ENCODE data around the gene ENOX1.
"Not testable (repeated sequence)": the region's sequence is repeated elsewhere in the genome, so short reads cannot be mapped to it uniquely, and the experiment has no call there.

The ENOX1 gene

GRCh38 chr13:43370842-43371241 is 415.9 kb downstream of the ENOX1 start:
- no peak for DNase-seq

GRCh38 chr13:43369319-43369718 is 417.5 kb downstream of the ENOX1 start:
- DNase-seq: no peak

GRCh38 chr13:43368003-43368402 is 418.8 kb downstream of the ENOX1 start:
- no peak for DNase-seq

- no peak for DNase-seq
These were observed 421.8 kb downstream of the ENOX1 start for GRCh38 chr13:43365039-43365344.

GRCh38 chr13:43364210-43365038 is 422.3 kb downstream of the ENOX1 start:
- DNase-seq: no peak

GRCh38 chr13:43363156-43363953 is 423.4 kb downstream of the ENOX1 start:
- DNase-seq: no peak

GRCh38 chr13:43362556-43362955 is 424.2 kb downstream of the ENOX1 start:
- no peak for DNase-seq

GRCh38 chr13:43360892-43361610 is 425.7 kb downstream of the ENOX1 start:
- DNase-seq: no peak

- no peak for DNase-seq
These were observed 426.6 kb downstream of the ENOX1 start for GRCh38 chr13:43360171-43360570.

GRCh38 chr13:43359536-43359935 is 427.2 kb downstream of the ENOX1 start:
- no peak for DNase-seq

GRCh38 chr13:43357564-43357963 is 429.2 kb downstream of the ENOX1 start:
- DNase-seq: no peak

- DNase-seq: no peak
These were observed 430.2 kb downstream of the ENOX1 start for GRCh38 chr13:43356567-43356966.

GRCh38 chr13:43355774-43356173 is 431.0 kb downstream of the ENOX1 start:
- DNase-seq: no peak

- DNase-seq: no peak
These were observed 432.4 kb downstream of the ENOX1 start for GRCh38 chr13:43354153-43354945.

GRCh38 chr13:43353631-43354030 is 433.1 kb downstream of the ENOX1 start:
- DNase-seq: no peak

GRCh38 chr13:43351612-43352011 is 435.2 kb downstream of the ENOX1 start:
- not testable (repeated sequence) for DNase-seq

GRCh38 chr13:43348397-43348796 is 438.4 kb downstream of the ENOX1 start:
- no peak for DNase-seq

- DNase-seq: no peak
These were observed 438.9 kb downstream of the ENOX1 start for GRCh38 chr13:43347877-43348276.

GRCh38 chr13:43346427-43346826 is 440.3 kb downstream of the ENOX1 start:
- no peak for DNase-seq

- DNase-seq: no peak
These were observed 443.1 kb downstream of the ENOX1 start for GRCh38 chr13:43343645-43344044.

- DNase-seq: no peak
These were observed 446.8 kb downstream of the ENOX1 start for GRCh38 chr13:43339805-43340550.
